ENCODE measurements around the gene BHLHA15.

- TF ChIP-seq CTCF (conservative IDR thresholded peaks at IDR 0.05 in 1 of 2, IDR thresholded peaks at IDR 0.05 in 1 of 2; ENCODE audit: extremely low read depth in 1 of 2, insufficient read depth in 1 of 2, low read depth in 1 of 2, low read length in 2 of 2): no peak
- no peak for TF ChIP-seq EZH2 (IDR thresholded peaks at IDR 0.05; ENCODE audit: borderline replicate concordance, low read length)
Measured at GRCh38 chr7:98194672-98195457, 16.4 kb upstream of the BHLHA15 start.
